WERI-Rb-1 (cell line): Measurements from ENCODE around the gene GJB4.
A peak's percentile ranks its signal among the peaks of the same experiment; 100 is the strongest.

ENCODE experiments used
- DNase-seq: peaks from one replicate; pipeline ENCODE4 v3.0.0-alpha.2; 2020
- H3K27ac ChIP-seq: fragments of 250-450 bp; sonication (Bioruptor Pico); 2 replicates; pipeline ENCODE4 v1.5.1; 2020; ENCODE audit warnings: mild to moderate bottlenecking, moderate library complexity
- H3K27me3 ChIP-seq: fragments of 250-450 bp; sonication (Bioruptor Pico); 2 replicates; pipeline ENCODE4 v1.5.1; 2021; ENCODE audit warnings: mild to moderate bottlenecking, low read depth, moderate library complexity; ENCODE audit not compliant: insufficient read depth, severe bottlenecking
- H3K36me3 ChIP-seq: fragments of 250-450 bp; sonication (Bioruptor Pico); 2 replicates; pipeline ENCODE4 v1.5.1; 2020; ENCODE audit warnings: mild to moderate bottlenecking, moderate library complexity
- H3K4me3 ChIP-seq: 2 replicates; pipeline ENCODE4 v1.5.1; 2011; ENCODE audit warnings: low read depth, mild to moderate bottlenecking, control low read depth, low read length
- H3K9me3 ChIP-seq: fragments of 250-450 bp; sonication (Bioruptor Pico); 2 replicates; pipeline ENCODE4 v1.5.1; 2021; ENCODE audit warnings: mild to moderate bottlenecking, moderate library complexity; ENCODE audit not compliant: severe bottlenecking
- CTCF ChIP-seq: IDR thresholded peaks from 2 replicates; pipeline ENCODE4 v1.5.1; 2011; ENCODE audit warnings: low read depth, mild to moderate bottlenecking, control low read depth, inconsistent platforms, low read length

Gene GJB4

GRCh38 chr1:34787461-34788420 is 28.2 kb downstream of the GJB4 start:
- Histone ChIP-seq H3K36me3 (no peaks in the 10 kb centered on the region), H3K27me3 (peaks cover 41% of the 10 kb centered on the region), H3K27ac (no peak overlapping the region), H3K4me3 (no peak overlapping the region), H3K9me3 (no peaks in the 10 kb centered on the region)
- peak; percentile 50 for DNase-seq
- TF ChIP-seq CTCF, result peak; percentile 75

- no peaks in the 10 kb centered on the region for H3K36me3 ChIP-seq
- DNase-seq, result no peak
- no peak overlapping the region for H3K4me3 ChIP-seq
- H3K27me3 ChIP-seq, result peaks cover 51% of the 10 kb centered on the region
- H3K27ac ChIP-seq, result no peak overlapping the region
- no peaks in the 10 kb centered on the region for H3K9me3 ChIP-seq
- TF ChIP-seq CTCF, result no peak
Observed at GRCh38 chr1:34790985-34791384, 31.4 kb downstream of the GJB4 start.

- TF ChIP-seq CTCF, result no peak
- H3K27me3 ChIP-seq, result peaks cover 51% of the 10 kb centered on the region
- H3K4me3 ChIP-seq, result no peak overlapping the region
- no peak for DNase-seq
- no peaks in the 10 kb centered on the region for H3K36me3 ChIP-seq
- no peaks in the 10 kb centered on the region for H3K9me3 ChIP-seq
- no peak overlapping the region for H3K27ac ChIP-seq
Observed at GRCh38 chr1:34792424-34792823, 32.9 kb downstream of the GJB4 start.

GRCh38 chr1:34792868-34793727 is 33.6 kb downstream of the GJB4 start, which contains the start of gene GJA4:
Gene GJA4 (plus strand): TSS chr1:34792999. CDS start chr1:34794214, 1,215 bp downstream.
- H3K4me3 ChIP-seq, result no peak within 1 kb of the TSS
- H3K27me3 ChIP-seq, result peaks cover 51% of the 10 kb centered on the region
- H3K9me3 ChIP-seq, result no peaks in the 10 kb centered on the region
- H3K27ac ChIP-seq, result no peak within 1 kb of the TSS
- H3K36me3 ChIP-seq, result no peaks in the 10 kb centered on the region
- DNase-seq, result no peak
- TF ChIP-seq CTCF, result no peak

- Histone ChIP-seq H3K36me3 (no peaks in the 10 kb centered on the region), H3K9me3 (no peaks in the 10 kb centered on the region), H3K27me3 (peaks cover 51% of the 10 kb centered on the region), H3K4me3 (no peak overlapping the region), H3K27ac (no peak overlapping the region)
- TF ChIP-seq CTCF, result no peak
- no peak for DNase-seq
Observed at GRCh38 chr1:34794001-34794789, 34.7 kb downstream of the GJB4 start.
